ENCODE results near the gene WBP2. TPM values are rescaled to one million over a fixed set of nuclear protein-coding genes. Genes with fewer than 3 reads are reported as not detected.

The WBP2 gene
- total and polyA plus RNA-seq, 2 of the 8 experiments (the other 6 are each of a cell fraction or from before 2014, with no cell fraction given): 48.2 to 71.2 TPM

DNA sequence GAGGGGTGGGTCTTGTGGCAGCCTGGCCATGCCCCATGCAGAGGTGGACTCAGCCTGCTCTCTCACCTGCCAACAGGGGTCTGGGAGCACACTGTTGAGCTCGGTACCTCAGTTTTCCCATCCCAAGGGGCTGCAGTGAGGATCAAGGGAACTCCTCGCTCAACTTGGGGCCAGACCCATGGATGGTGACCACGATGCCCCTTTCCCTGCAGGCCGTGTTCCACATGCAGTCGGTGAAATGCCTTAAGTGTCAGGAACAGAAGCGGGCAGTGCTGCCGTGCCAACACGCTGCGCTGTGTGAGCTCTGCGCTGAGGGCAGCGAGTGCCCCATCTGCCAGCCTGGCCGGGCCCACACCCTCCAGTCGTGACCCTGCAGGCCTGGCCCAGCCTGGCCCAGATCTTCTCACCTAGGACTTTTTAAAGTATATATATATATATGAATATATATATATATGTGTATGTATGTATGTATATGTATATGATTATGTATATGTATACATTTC, 31.0 kb downstream of the WBP2 start:
- Histone ChIP-seq H2BK120ac (replicated peaks; ENCODE audit: low read depth, low read length) (no peak overlapping the region), H2BK20ac (ENCODE audit: low read length) (no peak overlapping the region), H3K23me2 (ENCODE audit: low read depth, low read length) (peaks cover 2% of the 10 kb centered on the region; the same call in 1 of the 2 replicates), H3K27ac (ENCODE audit: low read depth, low read length) (no peak overlapping the region), H3K4ac (replicated peaks; ENCODE audit: insufficient read length, low read depth, low read length) (no peak overlapping the region), H3K27me3 (replicated peaks in 1 of 4; ENCODE audit: control insufficient read depth in 3 of 4, extremely low read depth in 1 of 4, insufficient read depth in 3 of 4, low read length in 3 of 4) (no peaks in the 10 kb centered on the region), H3K56ac (replicated peaks; ENCODE audit: insufficient read length, low read depth, low read length) (no peak overlapping the region), H3K9me3 (ENCODE audit: insufficient read depth in 2 of 2, low read depth in 1 of 2, low read length in 1 of 2) (no peaks in the 10 kb centered on the region), H3K9ac (replicated peaks in 1 of 4; ENCODE audit: extremely low read depth in 1 of 4, low read depth in 3 of 4, low read length in 3 of 4) (no peak overlapping the region), H2BK5ac (ENCODE audit: low read depth, low read length) (no peak overlapping the region), H3K79me2 (ENCODE audit: control insufficient read depth in 1 of 2, insufficient read depth in 2 of 2, low read length in 2 of 2) (no peaks in the 10 kb centered on the region), H2AK5ac (ENCODE audit: low read depth, low read length) (no peak overlapping the region), H3K14ac (ENCODE audit: insufficient read length) (no peak overlapping the region), H2AFZ (ENCODE audit: low read length) (no peak overlapping the region), H4K5ac (ENCODE audit: insufficient read length, low read depth, low read length) (no peak overlapping the region), H3K18ac (ENCODE audit: extremely low read depth, low read length) (no peak overlapping the region), H3K23ac (ENCODE audit: insufficient read length) (no peak overlapping the region), H3K79me1 (ENCODE audit: low read depth, low read length) (0 out of 2 replicates have a peak, but pooled peaks cover 2% of the 10 kb centered on the region), H3K4me3 (ENCODE audit: extremely low read depth in 1 of 4, insufficient read depth in 2 of 4, low read depth in 3 of 4, low read length in 4 of 4) (no peak overlapping the region), H2BK12ac (ENCODE audit: low read depth, low read length) (no peak overlapping the region), H3K36me3 (ENCODE audit: control insufficient read depth in 2 of 4, insufficient read depth in 4 of 4, low read length in 3 of 4) (peaks cover 20 to 35% (median 32%) of the 10 kb centered on the region in 4 experiments), H4K8ac (ENCODE audit: extremely low read depth, insufficient read depth, low read length) (no peak overlapping the region; the same call in 1 of the 2 replicates), H4K20me1 (replicated peaks in 1 of 2; ENCODE audit: control insufficient read depth in 1 of 2, insufficient read depth in 2 of 2, low read length in 2 of 2) (peaks cover 0 to 6% of the 10 kb centered on the region in 2 experiments), H3K4me2 (ENCODE audit: insufficient read depth in 1 of 2, low read depth in 2 of 2, low read length in 2 of 2) (no peak overlapping the region), H2BK15ac (ENCODE audit: low read length) (no peak overlapping the region), H3K4me1 (replicated peaks in 1 of 4; ENCODE audit: control insufficient read depth in 3 of 4, insufficient read depth in 4 of 4, low read length in 3 of 4) (peaks cover 0 to 12% (median 7%) of the 10 kb centered on the region in 4 experiments; a peak in 6 of 7 replicates), H4K91ac (replicated peaks; ENCODE audit: insufficient read length, low read length) (no peak overlapping the region)
- 92% methylated on average over 13 of the region's 13 CpGs; no CpG with 5 or more reads in 1 of the 2 experiments for WGBS, 2 experiments (ENCODE audit: extremely low coverage in 1 of 2, insufficient coverage in 1 of 2, insufficient read length in 1 of 2, insufficient replicate concordance in 2 of 2, low coverage in 1 of 2, low lambda C conversion rate in 2 of 2, missing lambda C conversion rate in 1 of 2)
- POLR2A ChIA-PET (ENCODE audit: partially characterized antibody): interaction anchor here (0.8 to 16.0 kb wide), 5 partner anchors 9 to 48 kb away, joined by 3 to 216 read pairs (median 7); partner anchors contain the start of gene UNK
- CTCF ChIA-PET (ENCODE audit: partially characterized antibody): interaction anchor here (1.2 to 21.9 kb wide), 4 partner anchors 8 to 51 kb away, joined by 3 to 563 read pairs (median 65); partner anchors contain the start of genes UNC13D and WBP2
- DNase-seq (ENCODE audit: low read depth in 1 of 2, low spot score in 2 of 2) (no peak), FAIRE-seq (no peak)
- TF ChIP-seq RAD21 (IDR thresholded peaks at IDR 0.05 in 1 of 2, conservative IDR thresholded peaks at IDR 0.05 in 1 of 2; ENCODE audit: low read depth in 2 of 2, low read length in 2 of 2): no peak
- TF ChIP-seq, protein P1, sequence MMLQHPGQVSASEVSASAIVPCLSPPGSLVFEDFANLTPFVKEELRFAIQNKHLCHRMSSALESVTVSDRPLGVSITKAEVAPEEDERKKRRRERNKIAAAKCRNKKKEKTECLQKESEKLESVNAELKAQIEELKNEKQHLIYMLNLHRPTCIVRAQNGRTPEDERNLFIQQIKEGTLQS (IDR thresholded peaks at IDR 0.05; ENCODE audit: insufficient read depth, low read depth, low read length): no peak
- TF ChIP-seq RXRA (IDR thresholded peaks at IDR 0.05; ENCODE audit: insufficient read depth, low read depth, low read length): no peak
- no peak for TF ChIP-seq JUN (IDR thresholded peaks at IDR 0.05; ENCODE audit: low read depth, low read length)
- TF ChIP-seq CBX8 (IDR thresholded peaks at IDR 0.05; ENCODE audit: borderline replicate concordance, low read depth, low read length): no peak
- TF ChIP-seq CEBPB (IDR thresholded peaks at IDR 0.05; ENCODE audit: low read depth, low read length): no peak
